SK-N-SH (cell line): Measurements from ENCODE around the gene CCDC15. TPM values are rescaled to one million over a fixed set of nuclear protein-coding genes. Genes with fewer than 3 reads are reported as not detected.

ENCODE experiments used
- CTCF ChIA-PET: fragments of 300-600, 350-600 bp; formaldehyde crosslinking; extraction: SDS; loops from one replicate; lab custom pipeline; 2021; lab: Yijun Ruan, JAX
- POLR2A ChIA-PET: fragments of 350-600 bp; sonication (Branson Sonifier 250); formaldehyde crosslinking; extraction: SDS; loops from one replicate; lab custom pipeline; 2020; ENCODE audit warnings: antibody characterized with exemption, inconsistent platforms; lab: Yijun Ruan, JAX
- DNase-seq: peaks from one replicate; pipeline ENCODE4 v3.0.0; 2012
- H2AFZ ChIP-seq: fragments of 200-600 bp; sonication (generic); 2 replicates; pipeline ENCODE4 v1.8.1; 2016; ENCODE audit warnings: antibody characterized with exemption, mild to moderate bottlenecking, low read depth
- H3F3A ChIP-seq: fragments of 200-600 bp; sonication (generic); replicated peaks from 2 replicates; pipeline ENCODE3; 2016; ENCODE audit warnings: antibody characterized with exemption, mild to moderate bottlenecking; ENCODE audit not compliant: insufficient read depth
- H3K27ac ChIP-seq, 2 experiments: fragments of 200-500 bp in 1 of 2; fragments of 200-600 bp in 1 of 2; sonication (Bioruptor generic) in 1 of 2; sonication (generic), shearing (Covaris generic) in 1 of 2; 2 replicates each; pipeline versions ENCODE4 v1.5.1 to v1.6.1; 2014 to 2016; ENCODE audit warnings: low read depth in 2 of 2, inconsistent platforms in 1 of 2, low read length in 1 of 2, mild to moderate bottlenecking in 1 of 2, mixed read lengths in 1 of 2
- H3K27me3 ChIP-seq: fragments of 200-600 bp; sonication (generic), shearing (Covaris generic); 2 replicates; pipeline ENCODE4 v1.6.1; 2016; ENCODE audit warnings: mixed run types; ENCODE audit not compliant: insufficient read depth
- H3K36me3 ChIP-seq, 2 experiments: fragments of 200-500 bp in 1 of 2; fragments of 200-600 bp in 1 of 2; sonication (Bioruptor generic) in 1 of 2; sonication (generic) in 1 of 2; replicated peaks in 1 of 2; 2 replicates each; pipeline versions ENCODE3 to v1.5.1; 2014 to 2016; ENCODE audit warnings: low read length in 1 of 2, mild to moderate bottlenecking in 1 of 2; ENCODE audit not compliant: insufficient read depth in 2 of 2, control insufficient read depth in 1 of 2
- H3K4me1 ChIP-seq, 2 experiments: fragments of 200-500 bp in 1 of 2; fragments of 200-600 bp in 1 of 2; sonication (Bioruptor generic) in 1 of 2; sonication (generic), shearing (Covaris generic) in 1 of 2; 2 replicates each; pipeline versions ENCODE4 v1.5.1 to v1.6.1; 2014 to 2016; ENCODE audit warnings: low read depth in 1 of 2, low read length in 1 of 2, mixed run types in 1 of 2; ENCODE audit not compliant: insufficient read depth in 2 of 2, control insufficient read depth in 1 of 2
- H3K4me2 ChIP-seq: fragments of 200-600 bp; sonication (generic), shearing (Covaris generic); 2 replicates; pipeline ENCODE4 v1.6.1; 2017; ENCODE audit warnings: mixed run types
- H3K4me3 ChIP-seq, 2 experiments: fragments of 200-500 bp in 1 of 2; fragments of 200-600 bp in 1 of 2; sonication (Bioruptor generic) in 1 of 2; sonication (generic), shearing (Covaris generic) in 1 of 2; 2 replicates each; pipeline versions ENCODE4 v1.5.1 to v1.8.1; 2014 to 2016; ENCODE audit warnings: low read depth in 2 of 2, inconsistent platforms in 1 of 2, low read length in 1 of 2, mild to moderate bottlenecking in 1 of 2, mixed read lengths in 1 of 2, moderate library complexity in 1 of 2
- H3K79me2 ChIP-seq: fragments of 200-600 bp; sonication (generic); 2 replicates; pipeline ENCODE4 v1.8.1; 2017; ENCODE audit warnings: mild to moderate bottlenecking; ENCODE audit not compliant: insufficient read depth
- H3K9ac ChIP-seq: fragments of 200-600 bp; sonication (generic); 2 replicates; pipeline ENCODE4 v1.6.1; 2017; ENCODE audit warnings: mixed run types
- H3K9me2 ChIP-seq: fragments of 200-600 bp; sonication (generic); 2 replicates; pipeline ENCODE4 v1.6.1; 2017; ENCODE audit warnings: mixed run types
- H3K9me3 ChIP-seq: fragments of 200-600 bp; sonication (generic); 2 replicates; pipeline ENCODE4 v1.6.1; 2017; ENCODE audit warnings: mixed run types, mild to moderate bottlenecking, moderate library complexity
- H4K20me1 ChIP-seq: fragments of 200-600 bp; sonication (generic); 2 replicates; pipeline ENCODE4 v1.6.1; 2017; ENCODE audit warnings: mild to moderate bottlenecking, mixed run types; ENCODE audit not compliant: insufficient read depth
- CHD2 ChIP-seq: fragments of 150-350 bp; IDR thresholded peaks from 2 replicates; pipeline ENCODE4 v1.6.1; 2018; ENCODE audit warnings: low read length; ENCODE audit not compliant: partially characterized antibody
- CTCF ChIP-seq: fragments of 200-600 bp; sonication (generic); IDR thresholded peaks from 2 replicates; pipeline ENCODE4 v1.6.1; 2017; ENCODE audit warnings: antibody characterized with exemption, mild to moderate bottlenecking, moderate library complexity
- EP300 ChIP-seq, 2 experiments: IDR thresholded peaks; 2 replicates each; pipeline versions ENCODE4 v1.4.0 to v1.6.1; 2012; ENCODE audit warnings: borderline replicate concordance in 1 of 2, low read depth in 1 of 2, low read length in 1 of 2
- EZH2phosphoT487 ChIP-seq: fragments of 200-600 bp; sonication (generic); IDR thresholded peaks from 2 replicates; pipeline ENCODE4 v1.6.1; 2017; ENCODE audit warnings: low read depth, mixed run types, mild to moderate bottlenecking, antibody characterized with exemption, moderate library complexity, borderline replicate concordance
- FOXM1 ChIP-seq: IDR thresholded peaks from 2 replicates; pipeline ENCODE4 v1.4.0; 2012; ENCODE audit warnings: low read depth, mild to moderate bottlenecking
- JUND ChIP-seq: IDR thresholded peaks from 2 replicates; pipeline ENCODE4 v1.4.0; 2012
- NRF1 ChIP-seq: IDR thresholded peaks from 2 replicates; pipeline ENCODE4 v1.6.1; 2012; ENCODE audit warnings: low read depth, mild to moderate bottlenecking, low read length
- POLR2AphosphoS5 ChIP-seq: IDR thresholded peaks from 2 replicates; pipeline ENCODE4 v1.6.1; 2012; ENCODE audit warnings: low read depth, low read length
- RCOR1 ChIP-seq: fragments of 150-350 bp; IDR thresholded peaks from 2 replicates; pipeline ENCODE4 v1.6.1; 2017; ENCODE audit warnings: antibody characterized with exemption, low read length
- REST ChIP-seq: IDR thresholded peaks from 2 replicates; pipeline ENCODE4 v1.6.1; 2012; ENCODE audit warnings: mild to moderate bottlenecking, low read depth, low read length, moderate library complexity
- RXRA ChIP-seq: IDR thresholded peaks from 2 replicates; pipeline ENCODE4 v1.4.0; 2012; ENCODE audit warnings: low read depth, mild to moderate bottlenecking, borderline replicate concordance
- TAF1 ChIP-seq: IDR thresholded peaks from 2 replicates; pipeline ENCODE4 v1.6.1; 2012; ENCODE audit warnings: low read depth, mild to moderate bottlenecking, low read length, moderate library complexity, borderline replicate concordance
- USF2 ChIP-seq: fragments of 150-350 bp; IDR thresholded peaks from 2 replicates; pipeline ENCODE4 v1.6.1; 2017; ENCODE audit warnings: antibody characterized with exemption, low read length, low read depth, borderline replicate concordance
- YY1 ChIP-seq: IDR thresholded peaks from 2 replicates; pipeline ENCODE4 v1.4.0; 2012; ENCODE audit warnings: low read depth, mild to moderate bottlenecking
- ZBTB33 ChIP-seq: IDR thresholded peaks from 2 replicates; pipeline ENCODE4 v1.4.0; 2012; ENCODE audit warnings: low read depth, borderline replicate concordance
- WGBS: methylation state at CpG from one replicate; pipeline ENCODE4 v1.1.6; 2017; ENCODE audit warnings: low lambda C conversion rate; 5-methylcytosine and 5-hydroxymethylcytosine counted together
- polyA plus RNA-seq, 3 experiments: library from polyadenylated mRNA; depleted of rRNA; stranded (reverse); fragments of >200 nt; gene quantifications; 2 replicates each; pipeline ENCODE4 v1.2.3, GENCODE V29; 2012

CCDC15 gene
- polyA plus RNA-seq, 1 of the 3 experiments (the other 2 are of a cell fraction) = 0.69 TPM

GRCh38 chr11:124934862-124935547 is 19.0 kb upstream of the CCDC15 start:
- H3K27me3 ChIP-seq = no peaks in the 10 kb centered on the region
- TF ChIP-seq POLR2AphosphoS5 (no peak), CTCF (peak; percentile 18; the same call in 1 of the 2 replicates), YY1 (no peak), CHD2 (no peak), EP300 (IDR thresholded peaks at IDR 0.05; ENCODE audit: borderline replicate concordance in 1 of 2, low read depth in 1 of 2, low read length in 1 of 2) (no peak), RCOR1 (no peak)
- no peaks in the 10 kb centered on the region for H3K36me3 ChIP-seq
- ChIA-PET POLR2A (no interaction called here), CTCF (interaction anchor here (0.6 to 3.2 kb wide), 4 partner anchors 19 to 470 kb away, joined by 3 to 7 read pairs (median 4); partner anchors contain the start of gene CCDC15)
- no peak for DNase-seq
- H3K4me1 ChIP-seq = no peaks in the 10 kb centered on the region
- H2AFZ ChIP-seq = no peak overlapping the region
- no peak overlapping the region for H3K4me2 ChIP-seq
- no peak overlapping the region for H3K27ac ChIP-seq
- H3K79me2 ChIP-seq = no peaks in the 10 kb centered on the region
- H4K20me1 ChIP-seq = no peaks in the 10 kb centered on the region
- H3K4me3 ChIP-seq = no peak overlapping the region
- H3K9me2 ChIP-seq = no peaks in the 10 kb centered on the region
- 49% methylated on average over 4 of the region's 4 CpGs for WGBS
- H3K9me3 ChIP-seq = no peaks in the 10 kb centered on the region
- H3K9ac ChIP-seq = no peak overlapping the region
- H3F3A ChIP-seq = no peaks in the 10 kb centered on the region

- Histone ChIP-seq H2AFZ (no peak within 1 kb of the TSS), H3K9me2 (no peaks in the 10 kb centered on the region), H3K4me3 (no peak within 1 kb of the TSS), H3K27me3 (no peaks in the 10 kb centered on the region), H3K4me1 (no peaks in the 10 kb centered on the region), H3K9me3 (no peaks in the 10 kb centered on the region), H4K20me1 (no peaks in the 10 kb centered on the region), H3K9ac (no peak within 1 kb of the TSS), H3K36me3 (no peaks in the 10 kb centered on the region), H3K79me2 (no peaks in the 10 kb centered on the region), H3K27ac (no peak within 1 kb of the TSS), H3K4me2 (no peak within 1 kb of the TSS), H3F3A (no peaks in the 10 kb centered on the region)
- DNase-seq = no peak
- POLR2A ChIA-PET = no interaction called here
- 68% methylated on average over 18 of the region's 18 CpGs for WGBS
- CTCF ChIA-PET = interaction anchor here (0.9 to 3.2 kb wide), 5 partner anchors 15 to 469 kb away, joined by 3 to 7 read pairs (median 3); partner anchors contain the start of gene CCDC15
- TF ChIP-seq JUND = no peak
- TF ChIP-seq TAF1 = no peak
- TF ChIP-seq FOXM1 = no peak
- TF ChIP-seq REST = no peak
- no peak for TF ChIP-seq USF2
- no peak for TF ChIP-seq NRF1
- no peak for TF ChIP-seq EZH2phosphoT487
- TF ChIP-seq POLR2AphosphoS5 = no peak
- TF ChIP-seq ZBTB33 = no peak
- TF ChIP-seq RXRA = no peak
Observed at GRCh38 chr11:124935548-124936514, 18.2 kb upstream of the CCDC15 start, which contains the start of gene HEPACAM. HEPACAM (minus strand) TSS chr11:124936047; CDS start chr11:124936006, 41 bp downstream.
